Spleen (tissue), 11 donors: ENCODE measurements around the gene FERMT3. TPM values are rescaled to one million over a fixed set of nuclear protein-coding genes. Genes with fewer than 3 reads are reported as not detected.

Experiments used
- DNase-seq: peaks from one replicate; pipeline ENCODE4 v3.0.0-alpha.2; 2020
- H3K27ac ChIP-seq, 8 donors: fragments of 200-600 bp; sonication (generic) in 7 of 8; 1 replicate in 4 of 8; 2 replicates in 4 of 8; pipeline versions ENCODE4 v1.5.0 to v1.8.0; 2016 to 2021; ENCODE audit warnings: inconsistent platforms in 4 of 8, mild to moderate bottlenecking in 4 of 8, moderate library complexity in 1 of 8
- H3K27me3 ChIP-seq, 7 donors: fragments of 200-600 bp; sonication (generic) in 6 of 7; replicated peaks in 1 of 7; 1 replicate in 4 of 7; 2 replicates in 3 of 7; pipeline versions ENCODE4 v1.5.0 to v1.8.0; 2016 to 2021; ENCODE audit warnings: inconsistent platforms in 3 of 7, mild to moderate bottlenecking in 1 of 7
- H3K36me3 ChIP-seq, 6 donors: fragments of 200-600 bp; sonication (generic) in 5 of 6; 1 replicate in 4 of 6; 2 replicates in 2 of 6; pipeline versions ENCODE4 v1.5.0 to v1.8.0; 2016 to 2021; ENCODE audit warnings: inconsistent platforms in 2 of 6
- H3K4me1 ChIP-seq, 6 donors: fragments of 200-600 bp; sonication (generic) in 5 of 6; 1 replicate in 3 of 6; 2 replicates in 3 of 6; pipeline versions ENCODE4 v1.5.0 to v1.8.0; 2016 to 2021; ENCODE audit warnings: inconsistent platforms in 3 of 6
- H3K4me3 ChIP-seq, 8 donors: fragments of 200-600 bp; sonication (generic) in 7 of 8; 1 replicate in 4 of 8; 2 replicates in 4 of 8; pipeline versions ENCODE4 v1.5.0 to v1.8.0; 2016 to 2021; ENCODE audit warnings: inconsistent platforms in 4 of 8, mild to moderate bottlenecking in 4 of 8, moderate library complexity in 2 of 8
- H3K9me3 ChIP-seq, 8 donors: fragments of 200-600 bp; sonication (generic) in 7 of 8; 1 replicate in 4 of 8; 2 replicates in 4 of 8; pipeline versions ENCODE4 v1.5.0 to v1.8.0; 2016 to 2021; ENCODE audit warnings: inconsistent platforms in 4 of 8
- CTCF ChIP-seq, 11 experiments: fragments of 200-600 bp in 7 of 11; fragments of 450-650 bp in 4 of 11; sonication (generic) in 4 of 11; IDR thresholded peaks in 8 of 11; conservative IDR thresholded peaks in 3 of 11; 1 replicate in 7 of 11; 2 replicates in 4 of 11; pipeline versions ENCODE4 v1.4.0 to v1.8.0; 2016 to 2021; ENCODE audit warnings: antibody characterized with exemption in 11 of 11, inconsistent platforms in 4 of 11, mild to moderate bottlenecking in 1 of 11
- POLR2A ChIP-seq, 3 donors: fragments of 450-650 bp; IDR thresholded peaks; one replicate each; pipeline ENCODE4 v1.5.1; 2017; ENCODE audit warnings: antibody characterized with exemption in 3 of 3, mild to moderate bottlenecking in 1 of 3
- POLR2AphosphoS5 ChIP-seq, 3 donors: sonication (generic); formaldehyde crosslinking; IDR thresholded peaks; one replicate each; pipeline ENCODE4 v1.5.1; 2017; ENCODE audit warnings: antibody characterized with exemption in 3 of 3
- WGBS, 5 donors: extraction: QIAGEN DNeasy Blood & Tissue Kit in 3 of 5; methylation state at CpG; one replicate each; pipeline versions ENCODE4 v1.1.5 to v1.1.7; 2013 to 2018; 5-methylcytosine and 5-hydroxymethylcytosine counted together
- intact Hi-C: fragments of 100-400 bp; cut with DNase I; formaldehyde crosslinking; loops from one replicate; pipeline ENCODE4 v1.15.0; 2023; ENCODE audit warnings: low total_unique reads
- polyA plus RNA-seq, 3 donors: library from polyadenylated mRNA; stranded (reverse); fragments of 200-250 nt; gene quantifications; one replicate each; pipeline ENCODE4 v1.2.1, GENCODE V29; 2013
- total RNA-seq, 7 donors: library from RNA; depleted of rRNA in 3 of 7; stranded (reverse); fragments of >200 nt in 3 of 7; fragmentation: NEBNext Ultra II Directional in 4 of 7; extraction: Animal tissue kit (Norgen Biotek cat#: 25700) in 4 of 7; gene quantifications; one replicate each; pipeline versions ENCODE4 v1.1.0 to v1.2.1, GENCODE V29; 2016 to 2021
- donor health status: healthy with polysubstance abuse.
- donor health status: DM: no; HTN: no; CAD: no; lungs with moderate emphysema.
- donor health status: DM: no; HTN: no; CAD: no.
- donor health status: Bipolar disorder and iron deficiency.
- donor health status: healthy.
- donor health status: DM: no; HTN: no; CAD: no.
- donor health status: DM: yes; HTN: yes; CAD: no.

The FERMT3 gene
- total and polyA plus RNA-seq, 10 donors, result 120 to 248 (median 174) TPM

- no peak overlapping the region for H3K27ac ChIP-seq
- TF ChIP-seq POLR2AphosphoS5 (IDR thresholded peaks at IDR 0.05) (no peak), CTCF (IDR thresholded peaks at IDR 0.05 in 8 of 11, conservative IDR thresholded peaks at IDR 0.05 in 3 of 11) (no peak), POLR2A (IDR thresholded peaks at IDR 0.05) (no peak)
- no peak for DNase-seq
- no peaks in the 10 kb centered on the region for H3K9me3 ChIP-seq
- WGBS, 5 donors, result 85 to 98% (median 95%) methylated on average over 5 of the region's 5 CpGs
- H3K4me3 ChIP-seq, result no peak overlapping the region
- peaks cover 11 to 30% (median 22%) of the 10 kb centered on the region in 6 donors for H3K4me1 ChIP-seq
- intact Hi-C loops, result no loop called here
- peaks cover 0 to 11% (median 0%) of the 10 kb centered on the region in 7 donors for H3K27me3 ChIP-seq
- no peaks in the 10 kb centered on the region for H3K36me3 ChIP-seq
Measured at GRCh38 chr11:64163951-64164350, 42.6 kb upstream of the FERMT3 start.

- intact Hi-C loops, result no loop called here
- Histone ChIP-seq H3K27ac (no peak overlapping the region), H3K4me3 (peak overlapping the region in 6 of 8 donors; percentile 56 to 90 (median 80)), H3K4me1 (peaks cover 11 to 30% (median 22%) of the 10 kb centered on the region in 6 donors), H3K27me3 (peaks cover 0 to 11% (median 0%) of the 10 kb centered on the region in 7 donors), H3K36me3 (no peaks in the 10 kb centered on the region), H3K9me3 (no peaks in the 10 kb centered on the region)
- 57 to 75% (median 66%) methylated on average over 14 to 20 of the region's 20 CpGs for WGBS, 5 donors
- TF ChIP-seq POLR2AphosphoS5 (IDR thresholded peaks at IDR 0.05), result no peak
- TF ChIP-seq CTCF (IDR thresholded peaks at IDR 0.05 in 8 of 11, conservative IDR thresholded peaks at IDR 0.05 in 3 of 11), result no peak
- TF ChIP-seq POLR2A (IDR thresholded peaks at IDR 0.05), result no peak
- no peak for DNase-seq
Measured at GRCh38 chr11:64164392-64165312, 41.9 kb upstream of the FERMT3 start.

GRCh38 chr11:64165481-64165841 is 41.1 kb upstream of the FERMT3 start:
- Histone ChIP-seq H3K27me3 (peaks cover 0 to 11% (median 0%) of the 10 kb centered on the region in 7 donors), H3K4me1 (peaks cover 11 to 30% (median 22%) of the 10 kb centered on the region in 6 donors), H3K36me3 (no peaks in the 10 kb centered on the region), H3K4me3 (peak overlapping the region; percentile 56 to 90 (median 80)), H3K27ac (peak overlapping the region in 7 of 8 donors; percentile 43 to 79 (median 69)), H3K9me3 (no peaks in the 10 kb centered on the region)
- no peak for DNase-seq
- TF ChIP-seq POLR2AphosphoS5 (IDR thresholded peaks at IDR 0.05), result no peak
- TF ChIP-seq CTCF (IDR thresholded peaks at IDR 0.05 in 8 of 11, conservative IDR thresholded peaks at IDR 0.05 in 3 of 11), result no peak
- no peak for TF ChIP-seq POLR2A (IDR thresholded peaks at IDR 0.05)
- intact Hi-C loops, result no loop called here
- 0 to 3% (median 2%) methylated on average over 3 to 32 of the region's 32 CpGs for WGBS, 5 donors
